ENCODE measurements around the gene TBC1D22A. TPM values are rescaled to one million over a fixed set of nuclear protein-coding genes. Genes with fewer than 3 reads are reported as not detected.

The TBC1D22A gene
- total RNA-seq, 2 donors from 2014 or later = 21.5 to 23.1 TPM

DNA sequence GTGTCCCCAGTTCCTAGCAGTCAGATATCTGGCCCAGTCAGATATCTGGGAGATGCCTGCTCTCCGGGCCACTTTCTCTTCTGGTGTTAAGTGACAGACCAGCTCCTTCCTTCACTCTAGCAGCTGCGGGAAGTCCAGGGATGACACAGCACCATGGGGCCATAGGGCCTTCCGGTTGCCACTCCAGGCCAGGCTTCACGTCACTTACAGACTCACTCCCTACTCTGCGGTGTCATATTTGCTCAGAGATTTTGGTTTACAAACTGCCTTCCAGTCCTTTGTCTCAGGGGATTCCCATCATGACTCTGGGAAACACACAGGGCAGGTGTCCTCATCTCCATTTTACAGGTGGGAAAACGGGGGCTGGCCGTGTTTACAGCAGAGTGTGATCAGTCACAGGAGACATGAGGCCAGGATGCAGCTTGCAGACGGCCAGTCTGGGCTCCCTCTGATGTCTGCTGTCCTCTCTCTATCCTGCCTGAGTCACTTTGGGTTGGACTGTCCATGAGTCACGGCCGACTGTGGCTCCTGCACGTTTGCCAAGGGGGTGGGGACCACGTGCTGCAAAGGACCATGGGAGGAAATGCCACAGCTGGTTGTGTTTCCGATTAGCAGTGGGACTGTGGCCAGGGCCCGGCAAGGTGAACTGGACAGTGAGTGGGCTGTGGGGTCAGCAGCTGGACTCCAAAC is 8.2 kb upstream of the TBC1D22A start:
- TF ChIP-seq POLR2A (IDR thresholded peaks at IDR 0.05) = peak in 2 of 3 donors; percentile 50
- TF ChIP-seq, protein P1, sequence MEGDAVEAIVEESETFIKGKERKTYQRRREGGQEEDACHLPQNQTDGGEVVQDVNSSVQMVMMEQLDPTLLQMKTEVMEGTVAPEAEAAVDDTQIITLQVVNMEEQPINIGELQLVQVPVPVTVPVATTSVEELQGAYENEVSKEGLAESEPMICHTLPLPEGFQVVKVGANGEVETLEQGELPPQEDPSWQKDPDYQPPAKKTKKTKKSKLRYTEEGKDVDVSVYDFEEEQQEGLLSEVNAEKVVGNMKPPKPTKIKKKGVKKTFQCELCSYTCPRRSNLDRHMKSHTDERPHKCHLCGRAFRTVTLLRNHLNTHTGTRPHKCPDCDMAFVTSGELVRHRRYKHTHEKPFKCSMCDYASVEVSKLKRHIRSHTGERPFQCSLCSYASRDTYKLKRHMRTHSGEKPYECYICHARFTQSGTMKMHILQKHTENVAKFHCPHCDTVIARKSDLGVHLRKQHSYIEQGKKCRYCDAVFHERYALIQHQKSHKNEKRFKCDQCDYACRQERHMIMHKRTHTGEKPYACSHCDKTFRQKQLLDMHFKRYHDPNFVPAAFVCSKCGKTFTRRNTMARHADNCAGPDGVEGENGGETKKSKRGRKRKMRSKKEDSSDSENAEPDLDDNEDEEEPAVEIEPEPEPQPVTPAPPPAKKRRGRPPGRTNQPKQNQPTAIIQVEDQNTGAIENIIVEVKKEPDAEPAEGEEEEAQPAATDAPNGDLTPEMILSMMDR (IDR thresholded peaks at IDR 0.05) = peak in 1 of 7 experiments; percentile 6
- 16 to 19% methylated on average over 13 to 14 of the region's 14 CpGs for WGBS, 2 donors
- Histone ChIP-seq H3K27me3 (no peaks in the 10 kb centered on the region), H3K36me3 (replicated peaks in 1 of 2; ENCODE audit: insufficient read depth in 1 of 2, low read depth in 2 of 2) (no peaks in the 10 kb centered on the region), H3K4me3 (no peak overlapping the region), H3K4me1 (peaks cover 38% of the 10 kb centered on the region), H3K9me3 (no peaks in the 10 kb centered on the region), H3K27ac (peak overlapping the region; percentile 63 to 94 (median 76))
- peak; percentile 92 for ATAC-seq
- intact Hi-C loops (cut with DNase I) = no loop called here
- DNase-seq = peak; percentile 91 to 98 (median 95)

DNA sequence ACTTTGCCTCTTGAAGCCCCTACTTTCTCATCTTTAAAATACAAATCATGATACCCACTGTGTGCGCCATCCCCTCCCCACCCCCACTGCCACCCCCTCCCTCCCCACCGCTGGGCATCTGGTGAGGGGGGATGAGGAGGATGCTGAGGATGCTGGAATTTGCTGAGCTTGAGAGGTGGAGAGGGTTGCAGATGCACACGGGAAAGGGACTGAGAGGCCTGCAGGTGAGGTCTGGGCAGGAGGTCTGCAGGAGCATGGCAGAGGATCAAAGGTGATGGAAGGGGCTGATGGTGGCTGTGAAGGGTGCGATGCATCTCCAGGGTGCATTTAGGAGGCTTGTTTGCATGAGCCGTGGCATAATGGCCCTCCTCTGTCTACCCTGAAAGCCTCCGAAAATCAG is 7.6 kb upstream of the TBC1D22A start:
- ATAC-seq (no peak), DNase-seq (no peak)
- intact Hi-C loops (cut with DNase I) = no loop called here

DNA sequence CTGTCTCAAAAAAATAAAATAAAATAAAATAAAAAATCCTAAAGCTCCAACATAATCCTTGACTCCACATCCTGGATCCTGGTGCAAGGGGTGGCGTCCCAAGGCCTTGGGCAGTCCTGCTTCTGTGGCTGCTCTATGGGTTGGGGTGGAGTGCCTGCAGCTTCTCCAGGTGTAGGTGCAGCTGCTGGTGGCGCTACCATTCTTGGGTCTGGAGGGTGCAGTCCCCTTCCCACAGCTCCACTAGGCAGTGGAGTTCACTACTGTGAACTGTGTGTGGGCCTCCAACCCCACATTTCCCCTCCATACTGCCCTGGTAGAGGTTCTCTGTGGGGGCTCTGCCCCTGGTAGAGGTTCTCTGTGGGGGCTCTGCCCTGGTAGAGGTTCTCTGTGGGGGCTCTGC is 6.9 kb upstream of the TBC1D22A start:
- H3K36me3 ChIP-seq (replicated peaks in 1 of 2; ENCODE audit: insufficient read depth in 1 of 2, low read depth in 2 of 2) = no peaks in the 10 kb centered on the region
- 100% methylated on average over 2 of the region's 2 CpGs for WGBS, 2 donors
- H3K27me3 ChIP-seq = no peaks in the 10 kb centered on the region
- ATAC-seq = no peak
- H3K4me3 ChIP-seq = no peak overlapping the region
- intact Hi-C loops (cut with DNase I) = no loop called here
- no peak for DNase-seq
- TF ChIP-seq POLR2A (IDR thresholded peaks at IDR 0.05) = no peak
- TF ChIP-seq, protein P1 (IDR thresholded peaks at IDR 0.05) = no peak
- H3K4me1 ChIP-seq = peaks cover 39% of the 10 kb centered on the region
- H3K27ac ChIP-seq = no peak overlapping the region
- H3K9me3 ChIP-seq = no peaks in the 10 kb centered on the region

More for the DNA sequence above, 7.6 kb upstream of the TBC1D22A start:
- H3K9me3 ChIP-seq = no peaks in the 10 kb centered on the region
- no peak for TF ChIP-seq POLR2A (IDR thresholded peaks at IDR 0.05)
- TF ChIP-seq, protein P1 (IDR thresholded peaks at IDR 0.05) = no peak
- no peaks in the 10 kb centered on the region for H3K36me3 ChIP-seq (replicated peaks in 1 of 2; ENCODE audit: insufficient read depth in 1 of 2, low read depth in 2 of 2)
- 72 to 86% methylated on average over 6 of the region's 6 CpGs for WGBS, 2 donors
- H3K4me3 ChIP-seq = no peak overlapping the region
- H3K27me3 ChIP-seq = no peaks in the 10 kb centered on the region
- peak overlapping the region; percentile 63 to 94 (median 76) for H3K27ac ChIP-seq
- H3K4me1 ChIP-seq = peaks cover 39% of the 10 kb centered on the region

DNA sequence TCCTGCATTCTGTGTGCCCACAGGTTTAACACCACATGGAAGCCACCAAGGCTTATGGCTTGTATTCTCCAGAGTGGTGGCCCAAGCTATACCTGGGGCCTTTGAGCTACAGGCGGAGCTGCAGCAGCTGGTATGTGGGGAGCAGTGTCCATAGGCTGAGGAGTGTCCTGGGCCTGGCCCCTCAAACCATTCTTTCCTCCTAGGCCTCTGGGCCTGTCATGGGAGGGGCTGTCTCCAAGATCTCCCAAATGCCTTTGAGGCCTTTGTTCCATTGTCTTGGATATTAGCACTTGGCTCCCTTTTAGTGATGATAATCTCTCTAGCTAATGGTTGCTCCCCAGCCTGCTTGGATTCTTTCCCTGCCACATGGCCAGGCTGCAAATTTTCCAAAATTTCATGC is 6.4 kb upstream of the TBC1D22A start:
- H3K4me3 ChIP-seq = no peak overlapping the region
- H3K9me3 ChIP-seq = no peaks in the 10 kb centered on the region
- no peak for DNase-seq
- no peak for ATAC-seq
- intact Hi-C loops (cut with DNase I) = no loop called here
- H3K4me1 ChIP-seq = peaks cover 37% of the 10 kb centered on the region
- WGBS, 2 donors = 88% methylated on average over 1 of the region's 1 CpG; no CpG with 5 or more reads in 1 of the 2 donors
- H3K27me3 ChIP-seq = no peaks in the 10 kb centered on the region
- no peak overlapping the region for H3K27ac ChIP-seq
- TF ChIP-seq POLR2A (IDR thresholded peaks at IDR 0.05) = no peak
- TF ChIP-seq, protein P1 (IDR thresholded peaks at IDR 0.05) = no peak
- H3K36me3 ChIP-seq (replicated peaks in 1 of 2; ENCODE audit: insufficient read depth in 1 of 2, low read depth in 2 of 2) = no peaks in the 10 kb centered on the region

DNA sequence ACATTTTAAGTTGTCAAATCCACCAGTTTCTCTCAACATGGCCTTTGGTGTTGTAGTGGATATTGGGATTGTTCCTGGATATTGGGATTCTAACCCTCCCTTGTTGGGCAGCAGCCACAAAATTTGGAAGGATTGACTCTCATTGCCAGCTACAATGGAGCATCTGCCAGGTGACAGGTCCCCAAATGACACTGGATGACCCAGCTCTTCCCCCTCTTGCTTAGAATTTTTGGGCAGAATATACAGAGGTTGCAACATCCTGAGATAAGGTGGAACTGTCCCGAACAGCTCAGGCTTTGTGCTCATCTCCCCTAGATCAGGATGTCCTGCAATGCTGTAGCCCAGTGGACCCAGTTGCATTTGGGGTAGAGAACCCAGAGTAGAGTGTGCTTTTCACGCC is 5.3 kb upstream of the TBC1D22A start:
- Histone ChIP-seq H3K27me3 (no peaks in the 10 kb centered on the region), H3K4me1 (peaks cover 40% of the 10 kb centered on the region), H3K27ac (no peak overlapping the region), H3K36me3 (replicated peaks in 1 of 2; ENCODE audit: insufficient read depth in 1 of 2, low read depth in 2 of 2) (no peaks in the 10 kb centered on the region), H3K4me3 (no peak overlapping the region), H3K9me3 (no peaks in the 10 kb centered on the region)
- WGBS, 2 donors = 77 to 100% methylated on average over 1 to 2 of the region's 2 CpGs
- no peak for TF ChIP-seq POLR2A (IDR thresholded peaks at IDR 0.05)
- TF ChIP-seq, protein P1 (IDR thresholded peaks at IDR 0.05) = no peak
- DNase-seq (no peak), ATAC-seq (no peak)
- intact Hi-C loops (cut with DNase I) = no loop called here
